SKM-1 treated with dmso at 0.1 percent for 144 hours (cell line): ENCODE data around the gene KLHL4.
A peak's percentile ranks its signal among the peaks of the same experiment; 100 is the strongest.
"Not testable (repeated sequence)": the region's sequence is repeated elsewhere in the genome, so short reads cannot be mapped to it uniquely, and the experiment has no call there.

Experiments used
- DNase-seq: peaks from one replicate; lab custom pipeline; 2025; ENCODE audit not compliant: unreplicated experiment; lab: John Stamatoyannopoulos, UW

Gene KLHL4

GRCh38 chrX:87517571-87518141 is at the start of gene KLHL4:
Gene KLHL4, plus strand, starts transcription at chrX:87517802. Its CDS starts 92 bp downstream, at chrX:87517894.
- no peak for DNase-seq

DNA sequence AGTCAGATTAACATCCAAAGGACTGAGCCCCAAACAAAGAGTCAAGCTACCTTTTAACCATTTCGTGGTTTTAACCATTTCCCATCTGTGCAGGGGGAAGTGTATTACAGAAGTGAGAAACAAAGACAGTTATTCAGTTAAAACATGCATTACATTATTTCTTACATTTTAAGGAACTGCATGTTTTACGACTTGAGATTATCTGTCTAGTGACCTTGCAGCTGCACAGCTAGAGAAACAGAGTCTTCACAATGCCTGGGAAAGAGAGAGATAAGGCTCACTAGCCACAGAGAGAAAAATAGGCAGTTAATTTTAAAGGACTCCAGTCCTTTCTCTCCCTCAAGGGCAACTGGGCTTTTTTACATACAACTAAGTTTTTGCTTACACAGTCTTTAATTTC is 48.7 kb upstream of the KLHL4 start:
- no peak for DNase-seq

GRCh38 chrX:87475793-87476192 is 41.8 kb upstream of the KLHL4 start:
- no peak for DNase-seq

- not testable (repeated sequence) for DNase-seq
Observed at GRCh38 chrX:87478703-87479102, 38.9 kb upstream of the KLHL4 start.

GRCh38 chrX:87489071-87489470 is 28.5 kb upstream of the KLHL4 start:
- DNase-seq, result no peak

DNA sequence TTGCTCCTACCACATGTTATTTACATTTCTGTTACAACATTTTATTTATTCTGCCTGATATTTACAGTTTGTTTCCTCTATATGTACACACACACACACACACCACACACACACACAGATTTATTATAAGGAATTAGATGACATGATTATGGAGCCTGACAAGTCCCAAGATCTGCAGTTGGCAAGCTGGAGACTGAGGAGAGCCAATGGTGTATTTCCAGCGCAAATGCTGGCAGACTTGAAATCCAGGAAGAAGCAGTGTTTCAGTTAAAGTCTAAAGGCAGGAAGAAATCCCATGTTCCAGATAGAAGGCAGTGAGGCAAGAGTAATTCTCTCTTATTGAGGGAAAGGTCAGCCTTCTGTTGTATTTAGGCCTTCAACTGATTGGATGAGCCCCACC is 1.8 kb upstream of the KLHL4 start:
- no peak for DNase-seq

GRCh38 chrX:87516717-87517121 is 883 bp upstream of the KLHL4 start:
- DNase-seq, result no peak

GRCh38 chrX:87518504-87518903 is 902 bp downstream of the KLHL4 start:
- no peak for DNase-seq

DNA sequence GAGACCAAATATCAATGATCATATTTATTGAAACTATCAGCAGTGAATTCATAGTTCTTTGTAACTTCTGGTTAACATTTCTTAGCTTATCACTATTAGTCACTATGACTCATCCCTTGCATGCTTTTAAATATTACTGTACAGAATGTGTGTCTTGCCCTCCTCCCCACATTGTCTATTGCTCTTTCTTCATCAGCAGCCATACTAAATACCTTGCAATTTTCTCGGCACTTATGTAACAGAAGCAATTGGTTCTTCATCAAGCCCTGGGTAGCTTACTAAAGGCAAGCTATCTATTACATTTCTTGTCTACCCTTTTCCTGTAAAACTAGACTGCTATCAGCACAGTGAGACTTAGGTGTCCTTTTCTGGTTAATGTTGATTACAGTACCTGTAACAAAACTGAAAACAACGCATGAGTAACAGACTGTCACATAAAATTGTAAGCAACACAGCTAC is 8.2 kb downstream of the KLHL4 start:
- no peak for DNase-seq

GRCh38 chrX:87526281-87526680 is 8.7 kb downstream of the KLHL4 start:
- DNase-seq, result no peak

DNA sequence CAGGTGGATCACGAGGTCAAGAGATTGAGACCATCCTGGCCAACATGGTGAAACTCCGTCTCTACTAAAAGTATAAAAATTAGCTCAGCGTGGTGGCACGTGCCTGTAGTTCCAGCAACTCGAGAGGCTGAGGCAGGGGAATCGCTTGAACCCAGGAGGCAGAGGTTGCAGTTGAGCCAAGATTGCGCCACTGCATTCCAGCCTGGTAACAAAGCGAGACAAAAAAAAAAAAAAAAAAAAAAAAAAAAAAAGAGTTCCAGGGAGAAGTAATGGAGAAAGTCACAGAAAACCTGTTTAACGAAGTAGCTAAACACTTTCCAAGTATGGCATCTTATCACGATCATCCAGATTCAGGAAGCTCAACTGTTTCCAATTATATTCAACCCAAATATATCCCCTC is 10.9 kb downstream of the KLHL4 start:
- no peak for DNase-seq

GRCh38 chrX:87571964-87572363 is 54.4 kb downstream of the KLHL4 start:
- no peak for DNase-seq

DNA sequence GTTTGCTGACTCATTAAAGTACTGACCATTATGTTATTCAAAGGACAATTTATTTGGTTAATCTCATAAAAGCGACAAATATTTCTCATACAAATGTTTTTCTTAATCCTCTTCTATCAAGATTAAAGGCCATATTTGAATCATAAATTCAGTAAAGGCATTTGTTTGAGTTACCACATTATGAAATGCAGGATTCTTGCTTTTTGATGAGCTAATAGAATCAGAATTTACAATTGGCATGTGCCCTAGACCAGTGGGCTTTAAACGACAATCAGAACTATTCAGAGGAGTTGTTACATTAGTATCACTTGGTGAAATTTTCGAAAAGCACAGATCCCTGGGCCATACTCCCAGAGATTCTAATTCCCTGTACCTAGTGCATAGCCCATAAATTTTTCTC is 55.3 kb downstream of the KLHL4 start:
- no peak for DNase-seq

- no peak for DNase-seq
Observed at GRCh38 chrX:87578978-87579377, 61.4 kb downstream of the KLHL4 start.

DNA sequence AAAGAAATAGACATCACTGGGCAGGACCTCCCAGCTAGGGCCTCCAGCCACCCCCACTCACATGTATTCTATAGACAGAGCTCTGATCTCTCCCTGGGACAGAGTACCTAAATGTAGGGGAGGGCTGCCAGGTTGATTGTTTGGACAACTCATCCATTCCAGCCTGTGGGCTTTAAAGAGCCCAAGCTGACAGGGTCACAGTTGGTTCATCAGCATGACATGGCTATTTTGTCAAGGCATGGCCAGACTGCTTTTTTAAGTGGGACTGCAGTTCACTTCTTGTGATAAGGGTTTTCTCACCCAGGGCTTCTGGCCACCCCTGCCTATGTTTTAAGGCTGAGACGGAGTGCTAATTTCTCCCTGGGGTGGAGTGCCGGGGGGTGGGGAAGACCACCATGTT is 63.3 kb downstream of the KLHL4 start:
- DNase-seq, result no peak

GRCh38 chrX:87582453-87582852 is 64.9 kb downstream of the KLHL4 start:
- no peak for DNase-seq

- DNase-seq, result peak; percentile 3
Observed at GRCh38 chrX:87583679-87584078, 66.1 kb downstream of the KLHL4 start.

- DNase-seq, result no peak
Observed at GRCh38 chrX:87616371-87616770, 98.8 kb downstream of the KLHL4 start.

DNA sequence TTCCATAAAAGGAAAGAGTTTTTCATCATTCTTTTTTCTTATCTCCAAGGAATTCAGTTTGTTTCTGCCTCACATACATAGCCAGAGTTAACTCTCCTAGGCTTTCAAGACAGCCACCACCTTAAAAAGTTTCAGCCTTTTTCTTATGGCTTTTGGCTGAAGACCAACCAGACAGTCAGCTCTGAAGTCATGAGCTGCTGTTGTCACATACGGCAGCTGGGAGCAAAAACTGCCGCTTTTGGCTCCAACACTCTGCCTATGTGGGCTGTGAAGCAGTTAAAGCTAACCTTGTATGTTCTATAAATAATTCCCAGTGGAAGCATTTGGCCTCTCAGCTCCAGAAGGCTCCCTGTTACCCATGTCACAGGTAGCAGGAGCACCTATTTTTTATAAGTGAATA is 104.1 kb downstream of the KLHL4 start:
- no peak for DNase-seq

DNA sequence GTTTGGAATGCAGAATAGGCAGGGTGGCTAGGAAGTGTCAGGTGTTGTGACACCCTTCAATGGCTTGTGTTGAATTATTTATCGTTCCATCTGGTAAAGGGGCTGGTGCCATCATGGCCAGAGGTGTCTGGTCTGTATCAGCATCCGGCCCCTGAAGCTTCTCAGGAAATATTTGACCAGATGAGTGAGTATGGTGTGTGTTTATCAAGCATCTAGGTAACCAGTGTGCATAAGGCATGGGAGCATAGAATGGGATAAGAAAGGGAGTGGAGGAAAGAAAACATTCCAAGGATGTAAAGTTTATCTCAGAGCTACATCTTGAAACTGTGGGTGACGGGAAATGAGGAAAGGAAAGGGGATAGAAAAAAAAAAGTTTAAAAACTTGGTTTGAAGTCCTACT is 109.4 kb downstream of the KLHL4 start:
- no peak for DNase-seq

- DNase-seq, result no peak
Observed at GRCh38 chrX:87634361-87634760, 116.8 kb downstream of the KLHL4 start.

GRCh38 chrX:87636533-87636932 is 118.9 kb downstream of the KLHL4 start:
- no peak for DNase-seq

- not testable (repeated sequence) for DNase-seq
Observed at GRCh38 chrX:87641439-87641838, 123.8 kb downstream of the KLHL4 start.
